Motor neuron (in vitro differentiated cells): ENCODE measurements around the gene FABP7. TPM values are rescaled to one million over a fixed set of nuclear protein-coding genes. Genes with fewer than 3 reads are reported as not detected.
"Not testable (repeated sequence)": the region's sequence is repeated elsewhere in the genome, so short reads cannot be mapped to it uniquely, and the experiment has no call there.

Experiments
- ATAC-seq, 8 experiments: fragments of 200-7000 bp; cut with Tn5 transposase; replicated peaks in 6 of 8; 2 replicates each; pipeline ENCODE4 v1.8.0; 2021; ENCODE audit warnings: mild to moderate bottlenecking in 8 of 8, moderate library complexity in 8 of 8
- H3K27ac ChIP-seq, 2 donors: fragments of 250-450 bp; sonication (Bioruptor Pico); 2 replicates each; pipeline ENCODE4 v1.9.0; 2021; ENCODE audit warnings: antibody characterized with exemption in 2 of 2, mild to moderate bottlenecking in 2 of 2, moderate library complexity in 1 of 2
- H3K4me1 ChIP-seq, 2 donors: fragments of 250-450 bp; sonication (Bioruptor Pico); replicated peaks in 1 of 2; 2 replicates each; pipeline ENCODE4 v1.6.1; 2021; ENCODE audit warnings: antibody characterized with exemption in 2 of 2, mild to moderate bottlenecking in 2 of 2, moderate library complexity in 1 of 2
- H3K4me3 ChIP-seq, 5 donors: fragments of 250-450 bp; sonication (Bioruptor Pico); 2 replicates each; pipeline ENCODE4 v1.9.0; 2021; ENCODE audit warnings: antibody characterized with exemption in 5 of 5, mild to moderate bottlenecking in 5 of 5, moderate library complexity in 4 of 5
- WGBS, 10 experiments: fragments of 450-650 bp; shearing (Covaris generic); methylation state at CpG; one replicate each; pipeline ENCODE4 v1.0.0; 2022; 5-methylcytosine and 5-hydroxymethylcytosine counted together
- in situ Hi-C, 9 experiments: fragments of 400-800 bp; cut with MboI; loops; one replicate each; pipeline ENCODE4 v1.15.0; 2021; ENCODE audit warnings: low sequenced_read_pairs in 9 of 9, low pct_unique_long_range_greater_than_20kb in 2 of 9; ENCODE audit not compliant: unreplicated experiment in 9 of 9
- total RNA-seq, 8 experiments: library from RNA; unstranded; fragments of 300-600 nt; gene quantifications; 2 replicates each; pipeline versions ENCODE4 v1.2.3 to v1.2.4, GENCODE V29; 2022

FABP7 gene
- total RNA-seq, 8 experiments from 2014 or later, result 0.15 to 177 (median 16.2) TPM; not detected in 1

- Histone ChIP-seq H3K4me1 (no peaks in the 10 kb centered on the region), H3K27ac (no peak overlapping the region), H3K4me3 (no peak overlapping the region)
- in situ Hi-C loops, result loop anchor here in 6 of 9 experiments (5.0 to 25.0 kb wide), 2 partner anchors 91 kb away; no protein-coding TSS in a partner anchor
- no peak for ATAC-seq
- 40 to 100% (median 84%) methylated on average over 1 to 8 of the region's 9 CpGs; no CpG with 5 or more reads in 4 of the 10 experiments for WGBS, 10 experiments
These were observed 32.8 kb upstream of the FABP7 start for GRCh38 chr6:122746688-122747087.

DNA sequence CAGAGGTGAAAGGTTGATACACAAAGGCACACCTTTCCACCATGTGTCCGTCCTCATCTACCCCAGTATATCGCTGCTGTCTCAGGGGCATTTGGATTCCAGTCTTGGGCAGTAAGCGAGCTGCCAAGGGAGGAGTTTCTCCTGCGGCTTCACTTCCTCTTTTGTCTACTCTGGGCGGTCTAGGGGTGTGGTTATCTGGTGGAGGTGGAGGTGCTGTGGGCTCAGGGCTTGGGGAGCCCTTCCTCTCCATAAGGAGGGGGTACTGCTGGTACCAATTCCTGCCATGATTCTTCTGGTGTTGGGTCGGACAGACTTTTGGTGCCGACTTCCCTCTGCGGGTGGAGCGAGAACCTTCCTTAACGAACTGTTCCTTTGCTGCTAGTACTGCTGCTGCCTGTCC is 31.9 kb upstream of the FABP7 start:
- H3K27ac ChIP-seq, result no peak overlapping the region
- no peak for ATAC-seq
- in situ Hi-C loops, result loop anchor here in 6 of 9 experiments (5.0 to 25.0 kb wide), 2 partner anchors 90 kb away; no protein-coding TSS in a partner anchor
- no peak overlapping the region for H3K4me3 ChIP-seq
- 93 to 100% (median 97%) methylated on average over 2 to 10 of the region's 10 CpGs; no CpG with 5 or more reads in 5 of the 10 experiments for WGBS, 10 experiments
- H3K4me1 ChIP-seq, result no peaks in the 10 kb centered on the region

GRCh38 chr6:122748945-122749344 is 30.6 kb upstream of the FABP7 start:
- not testable (repeated sequence) for H3K4me1 ChIP-seq, H3K4me3 ChIP-seq, H3K27ac ChIP-seq, ATAC-seq
- in situ Hi-C loops, result loop anchor here in 6 of 9 experiments (5.0 to 25.0 kb wide), 2 partner anchors 88 kb away; no protein-coding TSS in a partner anchor
- WGBS, 10 experiments, result 25 to 80% (median 60%) methylated on average over 1 to 4 of the region's 5 CpGs; no CpG with 5 or more reads in 7 of the 10 experiments

DNA sequence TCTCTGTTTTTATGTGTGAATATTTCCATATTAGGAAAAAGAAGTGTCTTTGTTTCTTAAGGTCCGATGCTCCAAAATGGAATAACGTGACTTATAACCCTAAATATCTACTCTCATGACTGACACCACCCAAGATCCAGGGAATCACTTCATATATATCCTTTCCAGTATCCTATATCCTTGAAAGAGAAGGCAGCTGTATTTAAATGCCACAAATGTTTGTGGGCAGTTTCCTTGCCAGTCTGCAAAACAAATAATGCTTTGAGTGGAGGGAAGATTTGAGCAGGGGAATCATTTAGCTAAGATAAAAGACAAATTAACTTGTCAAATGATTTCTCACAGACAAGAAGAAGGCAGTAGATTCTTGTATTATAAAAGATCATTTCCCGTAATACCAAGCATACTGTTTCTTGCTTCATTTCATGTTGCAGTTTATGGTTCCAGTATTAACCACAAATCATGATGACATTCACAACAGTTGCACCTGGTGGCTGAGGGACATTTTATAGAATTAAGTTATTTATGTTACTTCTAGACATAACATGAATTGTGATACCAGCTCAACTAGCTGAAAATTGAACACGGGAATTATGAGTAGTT is 30.0 kb upstream of the FABP7 start:
- in situ Hi-C loops, result loop anchor here in 6 of 9 experiments (5.0 to 25.0 kb wide), 2 partner anchors 88 kb away; no protein-coding TSS in a partner anchor
- WGBS, 10 experiments, result 49 to 100% (median 88%) methylated on average over 2 to 4 of the region's 4 CpGs
- ATAC-seq, result peak in 1 of 8 experiments; percentile 17

DNA sequence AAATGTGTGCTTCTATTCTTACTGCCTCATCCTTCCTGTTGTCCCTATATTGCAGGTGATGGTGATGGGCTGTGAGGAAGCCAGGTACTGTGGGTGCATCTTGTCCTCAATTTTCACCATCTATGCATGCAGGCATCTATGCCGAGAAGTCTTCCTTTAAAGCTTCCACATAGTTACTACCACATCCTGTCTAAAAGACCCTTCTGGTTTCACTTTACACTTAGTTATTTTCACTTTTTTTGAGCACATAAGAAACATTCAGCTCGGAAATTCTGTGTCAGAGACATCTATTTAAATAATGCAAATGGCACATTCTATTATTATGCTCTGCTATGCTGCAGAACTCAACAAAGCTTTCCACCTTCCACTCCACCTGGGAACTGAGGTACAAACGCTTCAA is 28.2 kb upstream of the FABP7 start:
- no peak overlapping the region for H3K27ac ChIP-seq
- in situ Hi-C loops, result no loop called here
- H3K4me3 ChIP-seq, result no peak overlapping the region
- WGBS, 10 experiments, result 6 to 88% (median 60%) methylated on average over 1 to 3 of the region's 3 CpGs; no CpG with 5 or more reads in 1 of the 10 experiments
- ATAC-seq, result peak in 3 of 8 experiments; percentile 50 to 75 (median 70)
- no peaks in the 10 kb centered on the region for H3K4me1 ChIP-seq

More for the DNA sequence above, 30.0 kb upstream of the FABP7 start:
- Histone ChIP-seq H3K27ac (no peak overlapping the region), H3K4me3 (no peak overlapping the region), H3K4me1 (no peaks in the 10 kb centered on the region)

DNA sequence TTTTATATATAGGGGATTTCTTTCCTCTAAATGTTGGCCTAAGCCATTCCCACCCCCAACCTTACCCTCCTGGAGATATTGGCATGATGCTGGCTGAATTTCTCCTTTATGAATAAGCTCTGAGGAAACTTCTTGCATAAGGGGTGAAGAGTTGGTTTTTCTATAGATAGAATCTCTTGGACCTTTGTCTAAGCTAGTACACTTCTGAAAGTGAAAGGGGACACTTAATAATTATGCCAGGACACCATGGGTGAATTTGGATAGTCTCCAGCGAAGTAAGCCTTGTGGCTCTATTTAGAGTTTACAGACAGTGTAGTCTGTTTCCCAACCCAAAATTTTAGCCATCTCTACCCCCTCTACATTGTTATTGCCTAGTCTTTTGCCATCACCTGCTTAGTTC is 27.1 kb upstream of the FABP7 start:
- no peak overlapping the region for H3K4me3 ChIP-seq
- in situ Hi-C loops, result no loop called here
- WGBS, 10 experiments, result 0 to 38% (median 25%) methylated on average over 1 of the region's 1 CpG; no CpG with 5 or more reads in 5 of the 10 experiments
- no peaks in the 10 kb centered on the region for H3K4me1 ChIP-seq
- H3K27ac ChIP-seq, result no peak overlapping the region
- ATAC-seq, result no peak

DNA sequence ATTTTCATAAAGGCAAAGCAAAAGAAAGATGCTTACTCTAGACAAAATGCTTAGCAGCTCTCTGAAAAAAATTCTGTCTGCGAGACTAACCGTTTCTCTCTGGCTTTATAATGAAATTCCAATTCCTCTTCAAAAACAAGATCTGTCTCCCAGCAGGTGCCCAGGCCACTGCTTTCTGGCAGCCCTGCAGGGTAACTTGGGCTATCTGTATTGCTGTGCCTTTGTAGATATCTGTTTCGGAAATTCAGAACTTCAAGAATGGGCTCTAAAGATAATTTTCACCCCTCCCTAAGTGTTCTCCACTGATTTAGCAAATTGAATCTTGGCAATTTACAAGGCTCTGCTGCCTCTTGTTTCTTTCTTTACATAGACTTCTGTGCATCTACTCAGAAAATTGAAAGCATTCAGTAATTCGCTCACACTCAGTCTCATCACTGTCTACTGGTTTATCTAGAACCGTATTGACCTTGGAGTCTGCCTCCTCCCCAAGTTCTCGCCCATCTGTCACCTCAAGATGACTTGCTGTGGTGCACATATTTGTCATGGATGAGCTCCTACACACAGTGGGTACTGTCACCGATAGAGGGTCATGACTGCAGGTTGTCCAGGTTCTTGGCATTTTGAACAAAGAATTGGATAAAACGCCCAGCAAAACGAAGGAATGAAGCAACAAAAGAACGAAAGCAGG is 26.4 kb upstream of the FABP7 start:
- Histone ChIP-seq H3K4me1 (no peaks in the 10 kb centered on the region), H3K27ac (no peak overlapping the region), H3K4me3 (no peak overlapping the region)
- ATAC-seq, result peak in 1 of 8 experiments; percentile 80
- in situ Hi-C loops, result no loop called here
- 50 to 98% (median 79%) methylated on average over 1 to 10 of the region's 10 CpGs for WGBS, 10 experiments

DNA sequence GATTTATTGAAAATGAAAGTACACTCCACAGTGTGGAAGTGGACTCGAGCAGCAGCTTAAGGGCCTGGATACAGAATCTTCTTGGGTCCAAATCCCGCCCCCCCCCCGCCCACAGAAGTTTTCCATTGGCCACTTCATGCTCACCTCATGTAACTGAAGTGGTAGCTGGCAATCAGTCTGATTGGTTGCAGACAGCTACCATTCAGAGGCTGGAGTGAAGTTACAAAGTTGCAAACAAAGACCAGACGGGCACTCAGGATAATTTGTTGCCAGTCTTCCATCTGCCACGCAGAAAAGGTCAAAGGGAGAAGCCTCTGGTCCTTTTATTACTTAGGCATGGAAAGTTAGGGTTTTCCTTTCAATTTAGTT is 25.8 kb upstream of the FABP7 start:
- Histone ChIP-seq H3K27ac (no peak overlapping the region), H3K4me3 (no peak overlapping the region), H3K4me1 (no peaks in the 10 kb centered on the region)
- in situ Hi-C loops, result no loop called here
- no peak for ATAC-seq
- WGBS, 10 experiments, result 0 to 100% (median 51%) methylated on average over 1 to 3 of the region's 5 CpGs; no CpG with 5 or more reads in 2 of the 10 experiments

DNA sequence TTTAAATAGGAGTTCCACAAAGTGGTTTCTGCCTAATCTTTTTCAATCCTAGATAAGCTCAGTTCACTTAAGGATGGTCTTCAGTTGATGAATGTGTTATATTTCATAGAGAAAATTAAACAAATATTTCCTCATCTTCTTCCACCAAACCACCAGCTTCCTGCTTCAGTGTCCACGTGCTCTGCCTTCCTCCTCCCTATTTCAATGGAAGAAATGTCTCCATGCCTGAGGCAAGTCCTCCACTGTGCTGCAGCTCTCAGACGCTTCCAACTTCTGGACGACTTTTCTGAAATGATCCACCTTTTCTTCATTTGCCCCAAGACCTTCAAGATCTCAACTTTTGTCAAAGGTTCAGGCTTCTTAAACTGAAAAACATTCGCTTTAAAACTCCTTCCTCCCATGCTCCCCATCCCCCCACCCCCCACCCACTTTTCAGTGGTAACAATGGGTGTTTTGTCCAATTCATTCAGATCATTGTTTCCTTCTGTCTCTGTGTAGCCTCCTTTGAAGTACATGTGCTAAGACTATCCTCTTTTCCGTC is 25.3 kb upstream of the FABP7 start:
- WGBS, 10 experiments, result 0 to 87% (median 70%) methylated on average over 1 to 4 of the region's 5 CpGs; no CpG with 5 or more reads in 1 of the 10 experiments
- Histone ChIP-seq H3K27ac (no peak overlapping the region), H3K4me3 (no peak overlapping the region), H3K4me1 (no peaks in the 10 kb centered on the region)
- in situ Hi-C loops, result no loop called here
- no peak for ATAC-seq

GRCh38 chr6:122755901-122756300 is 23.6 kb upstream of the FABP7 start:
- Histone ChIP-seq H3K4me3 (no peak overlapping the region), H3K27ac (no peak overlapping the region), H3K4me1 (no peaks in the 10 kb centered on the region)
- no peak for ATAC-seq
- in situ Hi-C loops, result no loop called here
- WGBS, 10 experiments, result 30 to 100% (median 51%) methylated on average over 1 to 9 of the region's 9 CpGs; no CpG with 5 or more reads in 1 of the 10 experiments

- no peak overlapping the region for H3K27ac ChIP-seq
- in situ Hi-C loops, result no loop called here
- H3K4me1 ChIP-seq, result no peaks in the 10 kb centered on the region
- H3K4me3 ChIP-seq, result no peak overlapping the region
- 0 to 83% (median 36%) methylated on average over 1 of the region's 1 CpG; no CpG with 5 or more reads in 4 of the 10 experiments for WGBS, 10 experiments
- peak in 2 of 8 experiments; percentile 88 to 91 for ATAC-seq
These were observed 20.6 kb upstream of the FABP7 start for GRCh38 chr6:122758927-122759334.

- in situ Hi-C loops, result no loop called here
- no peak for ATAC-seq
- no peaks in the 10 kb centered on the region for H3K4me1 ChIP-seq
- no peak overlapping the region for H3K27ac ChIP-seq
- no peak overlapping the region for H3K4me3 ChIP-seq
These were observed 19.2 kb upstream of the FABP7 start for GRCh38 chr6:122760330-122760729.

GRCh38 chr6:122766256-122766655 is 13.3 kb upstream of the FABP7 start:
- Histone ChIP-seq H3K4me1 (no peaks in the 10 kb centered on the region), H3K4me3 (no peak overlapping the region), H3K27ac (no peak overlapping the region)
- no peak for ATAC-seq
- in situ Hi-C loops, result no loop called here
